ENCODE data around the gene ADGRL1. TPM values are rescaled to one million over a fixed set of nuclear protein-coding genes. Genes with fewer than 3 reads are reported as not detected.

Gene ADGRL1
- polyA plus RNA-seq, 3 donors, result 1.7 TPM; not detected in 2

GRCh38 chr19:14106840-14107239 is 99.1 kb downstream of the ADGRL1 start:
- TF ChIP-seq, protein P1, sequence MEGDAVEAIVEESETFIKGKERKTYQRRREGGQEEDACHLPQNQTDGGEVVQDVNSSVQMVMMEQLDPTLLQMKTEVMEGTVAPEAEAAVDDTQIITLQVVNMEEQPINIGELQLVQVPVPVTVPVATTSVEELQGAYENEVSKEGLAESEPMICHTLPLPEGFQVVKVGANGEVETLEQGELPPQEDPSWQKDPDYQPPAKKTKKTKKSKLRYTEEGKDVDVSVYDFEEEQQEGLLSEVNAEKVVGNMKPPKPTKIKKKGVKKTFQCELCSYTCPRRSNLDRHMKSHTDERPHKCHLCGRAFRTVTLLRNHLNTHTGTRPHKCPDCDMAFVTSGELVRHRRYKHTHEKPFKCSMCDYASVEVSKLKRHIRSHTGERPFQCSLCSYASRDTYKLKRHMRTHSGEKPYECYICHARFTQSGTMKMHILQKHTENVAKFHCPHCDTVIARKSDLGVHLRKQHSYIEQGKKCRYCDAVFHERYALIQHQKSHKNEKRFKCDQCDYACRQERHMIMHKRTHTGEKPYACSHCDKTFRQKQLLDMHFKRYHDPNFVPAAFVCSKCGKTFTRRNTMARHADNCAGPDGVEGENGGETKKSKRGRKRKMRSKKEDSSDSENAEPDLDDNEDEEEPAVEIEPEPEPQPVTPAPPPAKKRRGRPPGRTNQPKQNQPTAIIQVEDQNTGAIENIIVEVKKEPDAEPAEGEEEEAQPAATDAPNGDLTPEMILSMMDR (IDR thresholded peaks at IDR 0.05), result no peak
- Histone ChIP-seq H3K4me2 (replicated peaks; ENCODE audit: extremely low read depth, low read length, poor library complexity, severe bottlenecking) (no peak overlapping the region), H2AFZ (ENCODE audit: insufficient read depth, low read depth, low read length, poor library complexity, severe bottlenecking) (no peak overlapping the region), H3K9me3 (replicated peaks in 1 of 2; ENCODE audit: control insufficient read depth in 1 of 2, insufficient read depth in 1 of 2, low read length in 2 of 2) (no peaks in the 10 kb centered on the region), H3K9ac (ENCODE audit: insufficient read depth, low read length, poor library complexity, severe bottlenecking) (no peak overlapping the region), H3K4me1 (ENCODE audit: control insufficient read depth in 1 of 2, insufficient read depth in 2 of 2, low read length in 2 of 2) (peaks cover 0 to 3% of the 10 kb centered on the region in 2 donors), H3K27me3 (ENCODE audit: control insufficient read depth in 2 of 2, insufficient read depth in 2 of 2, low read length in 2 of 2) (no peaks in the 10 kb centered on the region), H3K79me2 (ENCODE audit: insufficient read depth, low read length) (peaks cover 34% of the 10 kb centered on the region), H3K4me3 (replicated peaks in 1 of 3; ENCODE audit: low read depth in 2 of 3, low read length in 3 of 3) (no peak overlapping the region), H3K27ac (ENCODE audit: low read depth in 1 of 2, low read length in 2 of 2) (no peak overlapping the region), H4K20me1 (ENCODE audit: insufficient read depth, low read length) (peaks cover 96% of the 10 kb centered on the region), H3K36me3 (replicated peaks in 1 of 2; ENCODE audit: control insufficient read depth in 1 of 2, insufficient read depth in 2 of 2, low read length in 2 of 2) (peaks cover 57 to 74% of the 10 kb centered on the region in 2 donors)
- no peak for DNase-seq
- peaks cover 4% of the 10 kb centered on the region for H3K4me1 Mint-ChIP-seq
- peaks cover 0 to 2% (median 0%) of the 10 kb centered on the region in 3 donors for H3K27me3 Mint-ChIP-seq (ENCODE audit: low read depth in 3 of 3)
- intact Hi-C loops (cut with micrococcal nuclease), result no loop called here
- 95% methylated on average over 7 of the region's 16 CpGs for WGBS (ENCODE audit: insufficient coverage)
- no peaks in the 10 kb centered on the region for H3K9me3 Mint-ChIP-seq
- peaks cover 42 to 94% of the 10 kb centered on the region in 2 donors for H3K36me3 Mint-ChIP-seq
- no peak overlapping the region for H3K27ac Mint-ChIP-seq
- no peak overlapping the region for H3K4me3 Mint-ChIP-seq

DNA sequence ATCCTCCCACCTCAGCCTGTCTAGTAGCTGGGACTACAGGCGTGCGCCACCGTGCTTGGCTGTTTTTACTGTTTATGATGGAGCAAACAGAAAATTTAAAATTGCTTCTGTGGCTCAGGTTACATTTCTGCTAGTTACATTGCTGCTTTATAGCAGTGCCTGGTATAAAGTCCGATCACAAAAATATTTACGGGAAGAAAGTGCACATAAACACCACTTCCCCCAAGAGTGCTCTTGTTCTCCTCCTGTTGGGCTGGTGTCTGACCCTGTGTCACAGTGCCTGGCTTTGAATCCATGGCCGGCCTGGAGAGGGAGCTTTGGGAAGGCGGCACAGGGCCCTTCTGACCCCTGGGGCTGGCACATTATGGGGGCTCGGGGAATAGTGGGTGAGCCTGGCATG is 100.3 kb downstream of the ADGRL1 start:
- H3K4me3 Mint-ChIP-seq, result no peak overlapping the region
- TF ChIP-seq, protein P1 (IDR thresholded peaks at IDR 0.05), result no peak
- H3K27ac Mint-ChIP-seq, result peak overlapping the region in 2 of 7 donors; percentile 48 to 54
- no peak overlapping the region for H2AFZ ChIP-seq (ENCODE audit: insufficient read depth, low read depth, low read length, poor library complexity, severe bottlenecking)
- H3K36me3 Mint-ChIP-seq, result peaks cover 49 to 95% of the 10 kb centered on the region in 2 donors
- H3K4me3 ChIP-seq (replicated peaks in 1 of 3; ENCODE audit: low read depth in 2 of 3, low read length in 3 of 3), result no peak overlapping the region
- DNase-seq, result no peak
- no peaks in the 10 kb centered on the region for H3K27me3 ChIP-seq (ENCODE audit: control insufficient read depth in 2 of 2, insufficient read depth in 2 of 2, low read length in 2 of 2)
- H3K4me1 ChIP-seq (ENCODE audit: control insufficient read depth in 1 of 2, insufficient read depth in 2 of 2, low read length in 2 of 2), result no peaks in the 10 kb centered on the region
- H3K79me2 ChIP-seq (ENCODE audit: insufficient read depth, low read length), result peaks cover 22% of the 10 kb centered on the region
- peaks cover 0 to 2% (median 0%) of the 10 kb centered on the region in 3 donors for H3K27me3 Mint-ChIP-seq (ENCODE audit: low read depth in 3 of 3)
- H3K36me3 ChIP-seq (replicated peaks in 1 of 2; ENCODE audit: control insufficient read depth in 1 of 2, insufficient read depth in 2 of 2, low read length in 2 of 2), result peaks cover 66 to 78% of the 10 kb centered on the region in 2 donors
- H3K27ac ChIP-seq (ENCODE audit: low read depth in 1 of 2, low read length in 2 of 2), result no peak overlapping the region
- H3K9me3 ChIP-seq (replicated peaks in 1 of 2; ENCODE audit: control insufficient read depth in 1 of 2, insufficient read depth in 1 of 2, low read length in 2 of 2), result no peaks in the 10 kb centered on the region
- H3K9me3 Mint-ChIP-seq, result no peaks in the 10 kb centered on the region
- 93% methylated on average over 7 of the region's 8 CpGs for WGBS (ENCODE audit: insufficient coverage)
- H3K4me2 ChIP-seq (replicated peaks; ENCODE audit: extremely low read depth, low read length, poor library complexity, severe bottlenecking), result no peak overlapping the region
- H3K9ac ChIP-seq (ENCODE audit: insufficient read depth, low read length, poor library complexity, severe bottlenecking), result no peak overlapping the region
- H3K4me1 Mint-ChIP-seq, result peaks cover 1% of the 10 kb centered on the region
- intact Hi-C loops (cut with micrococcal nuclease), result no loop called here
- H4K20me1 ChIP-seq (ENCODE audit: insufficient read depth, low read length), result peaks cover 96% of the 10 kb centered on the region
